CD4-positive, alpha-beta T cell treated with Interleukin-17A for 1 hour (primary cell): ENCODE data around the gene ALAS1.

Source experiments
- DNase-seq: peaks from one replicate; pipeline ENCODE4 v3.0.0-alpha.2; 2020

ALAS1 gene

GRCh38 chr3:52202384-52203077 lies 4.6 kb downstream of the ALAS1 start:
- DNase-seq, result no peak

GRCh38 chr3:52203701-52204100 lies 5.7 kb downstream of the ALAS1 start:
- DNase-seq, result no peak

GRCh38 chr3:52204337-52205073 lies 6.5 kb downstream of the ALAS1 start:
- DNase-seq, result no peak

GRCh38 chr3:52205727-52206372 lies 7.9 kb downstream of the ALAS1 start:
- DNase-seq, result no peak

- no peak for DNase-seq
Observed at GRCh38 chr3:52208556-52208955, 10.6 kb downstream of the ALAS1 start.

GRCh38 chr3:52210037-52210436 lies 12.1 kb downstream of the ALAS1 start:
- DNase-seq, result no peak

GRCh38 chr3:52210550-52211046 lies 12.6 kb downstream of the ALAS1 start:
- DNase-seq, result no peak

GRCh38 chr3:52211268-52211891 lies 13.4 kb downstream of the ALAS1 start:
- no peak for DNase-seq

- no peak for DNase-seq
Observed at GRCh38 chr3:52213005-52213404, 15.0 kb downstream of the ALAS1 start.

- DNase-seq, result no peak
Observed at GRCh38 chr3:52213901-52214300, 15.9 kb downstream of the ALAS1 start.

- DNase-seq, result no peak
Observed at GRCh38 chr3:52215351-52215750, 17.4 kb downstream of the ALAS1 start.

GRCh38 chr3:52216585-52217408 lies 18.8 kb downstream of the ALAS1 start:
- DNase-seq, result peak; percentile 55

- no peak for DNase-seq
Observed at GRCh38 chr3:52217409-52217805, 19.4 kb downstream of the ALAS1 start.

- no peak for DNase-seq
Observed at GRCh38 chr3:52218026-52218425, 20.1 kb downstream of the ALAS1 start.

GRCh38 chr3:52218454-52218853 lies 20.5 kb downstream of the ALAS1 start:
- peak; percentile 42 for DNase-seq

GRCh38 chr3:52218937-52219650 lies 21.1 kb downstream of the ALAS1 start:
- DNase-seq, result no peak

GRCh38 chr3:52220380-52221026 lies 22.5 kb downstream of the ALAS1 start:
- DNase-seq, result peak; percentile 87

- DNase-seq, result no peak
Observed at GRCh38 chr3:52221141-52221562, 23.2 kb downstream of the ALAS1 start.

GRCh38 chr3:52221563-52222318 lies 23.8 kb downstream of the ALAS1 start:
- DNase-seq, result peak; percentile 75
